ENCODE measurements around the gene ACADVL.

Gene ACADVL

DNA sequence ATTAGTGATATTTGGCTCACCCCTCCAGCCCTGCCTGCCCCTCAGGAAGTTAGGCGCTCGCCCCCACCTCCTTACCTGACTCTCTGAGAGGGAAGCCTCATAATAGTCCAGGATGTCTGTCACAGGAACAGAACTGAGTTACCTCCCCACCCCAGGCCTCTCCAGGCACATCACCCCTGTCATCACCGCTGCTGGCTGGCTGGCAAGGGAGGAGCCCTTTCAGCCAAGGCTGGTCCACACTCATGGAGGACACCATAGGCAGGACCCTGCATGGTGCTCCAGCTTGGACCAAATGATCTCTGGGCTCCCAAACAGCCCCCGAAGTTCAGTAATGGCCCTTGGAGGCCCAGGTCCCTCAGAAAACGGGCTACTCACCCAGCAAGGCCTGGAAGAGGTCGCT lies 1.6 kb upstream of the ACADVL start:
- DNase-seq (ENCODE audit: insufficient read length, low spot score) = no peak
- FAIRE-seq = no peak
- TF ChIP-seq CTCF (IDR thresholded peaks at IDR 0.05; ENCODE audit: insufficient read depth, missing control alignments) = no peak

GRCh38 chr17:7218758-7219157 lies 980 bp upstream of the ACADVL start:
- peak; percentile 89 for DNase-seq (ENCODE audit: insufficient read length, low spot score)
- peak; percentile 25 for FAIRE-seq
- no peak for TF ChIP-seq CTCF (IDR thresholded peaks at IDR 0.05; ENCODE audit: insufficient read depth, missing control alignments)

GRCh38 chr17:7219229-7219811 lies 418 bp upstream of the ACADVL start:
- FAIRE-seq (no peak), DNase-seq (ENCODE audit: insufficient read length, low spot score) (no peak)
- TF ChIP-seq CTCF (IDR thresholded peaks at IDR 0.05; ENCODE audit: insufficient read depth, missing control alignments) = no peak

DNA sequence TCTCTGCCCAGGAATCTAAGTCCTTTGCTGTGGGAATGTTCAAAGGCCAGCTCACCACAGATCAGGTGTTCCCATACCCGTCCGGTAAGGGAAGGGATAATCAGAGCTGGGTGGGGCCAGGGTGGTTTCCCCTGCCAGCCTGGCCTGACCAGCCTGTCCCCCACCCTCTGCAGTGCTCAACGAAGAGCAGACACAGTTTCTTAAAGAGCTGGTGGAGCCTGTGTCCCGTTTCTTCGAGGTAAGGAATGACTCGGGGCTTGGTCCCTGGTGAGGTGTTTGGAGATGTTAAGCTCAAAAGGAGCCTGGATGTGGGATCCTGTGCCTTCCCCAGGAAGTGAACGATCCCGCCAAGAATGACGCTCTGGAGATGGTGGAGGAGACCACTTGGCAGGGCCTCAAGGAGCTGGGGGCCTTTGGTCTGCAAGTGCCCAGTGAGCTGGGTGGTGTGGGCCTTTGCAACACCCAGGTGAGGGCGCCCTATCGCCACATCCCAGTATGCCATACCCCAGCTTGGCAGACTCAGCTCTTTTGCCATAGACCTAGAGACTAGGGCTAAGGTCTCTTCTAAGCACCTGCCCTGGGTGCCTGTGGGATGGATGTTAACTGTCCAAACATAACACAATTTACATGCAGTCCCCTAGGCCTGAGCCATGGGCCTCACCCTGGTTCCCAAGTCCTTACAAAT lies 997 bp downstream of the ACADVL start:
- DNase-seq (ENCODE audit: insufficient read length, low spot score) (no peak), FAIRE-seq (no peak)
- TF ChIP-seq CTCF (IDR thresholded peaks at IDR 0.05; ENCODE audit: insufficient read depth, missing control alignments) = peak; percentile 41

DNA sequence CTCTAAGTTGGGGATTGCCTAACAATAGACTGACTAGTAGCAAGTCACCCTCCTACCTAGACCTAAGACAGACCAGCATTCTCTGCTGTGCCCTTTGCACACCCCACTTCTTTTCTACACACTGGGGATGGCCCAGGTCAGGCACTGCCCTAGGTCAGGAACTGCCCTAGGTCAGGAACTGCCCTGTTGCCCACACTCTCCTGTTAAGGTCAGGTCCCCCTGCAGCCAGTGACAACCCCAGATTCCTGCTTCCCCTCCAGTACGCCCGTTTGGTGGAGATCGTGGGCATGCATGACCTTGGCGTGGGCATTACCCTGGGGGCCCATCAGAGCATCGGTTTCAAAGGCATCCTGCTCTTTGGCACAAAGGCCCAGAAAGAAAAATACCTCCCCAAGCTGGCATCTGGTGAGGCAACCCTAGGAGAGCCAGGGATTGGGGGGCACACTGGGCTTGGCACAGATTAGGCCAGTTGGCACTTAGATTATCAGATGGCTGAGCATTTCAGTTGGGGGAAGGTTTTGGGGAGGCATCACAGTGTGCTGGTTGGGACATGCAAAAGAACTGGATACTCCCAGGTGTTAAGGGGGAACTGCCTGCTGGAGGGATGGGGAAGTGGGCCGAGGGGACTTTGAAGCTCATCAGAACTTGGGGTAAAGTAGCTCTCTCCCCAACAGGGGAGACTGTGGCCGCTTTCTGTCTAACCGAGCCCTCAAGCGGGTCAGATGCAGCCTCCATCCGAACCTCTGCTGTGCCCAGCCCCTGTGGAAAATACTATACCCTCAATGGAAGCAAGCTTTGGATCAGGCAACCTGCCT lies 1.7 kb downstream of the ACADVL start:
- DNase-seq (ENCODE audit: insufficient read length, low spot score) (no peak), FAIRE-seq (no peak)
- no peak for TF ChIP-seq CTCF (IDR thresholded peaks at IDR 0.05; ENCODE audit: insufficient read depth, missing control alignments)

DNA sequence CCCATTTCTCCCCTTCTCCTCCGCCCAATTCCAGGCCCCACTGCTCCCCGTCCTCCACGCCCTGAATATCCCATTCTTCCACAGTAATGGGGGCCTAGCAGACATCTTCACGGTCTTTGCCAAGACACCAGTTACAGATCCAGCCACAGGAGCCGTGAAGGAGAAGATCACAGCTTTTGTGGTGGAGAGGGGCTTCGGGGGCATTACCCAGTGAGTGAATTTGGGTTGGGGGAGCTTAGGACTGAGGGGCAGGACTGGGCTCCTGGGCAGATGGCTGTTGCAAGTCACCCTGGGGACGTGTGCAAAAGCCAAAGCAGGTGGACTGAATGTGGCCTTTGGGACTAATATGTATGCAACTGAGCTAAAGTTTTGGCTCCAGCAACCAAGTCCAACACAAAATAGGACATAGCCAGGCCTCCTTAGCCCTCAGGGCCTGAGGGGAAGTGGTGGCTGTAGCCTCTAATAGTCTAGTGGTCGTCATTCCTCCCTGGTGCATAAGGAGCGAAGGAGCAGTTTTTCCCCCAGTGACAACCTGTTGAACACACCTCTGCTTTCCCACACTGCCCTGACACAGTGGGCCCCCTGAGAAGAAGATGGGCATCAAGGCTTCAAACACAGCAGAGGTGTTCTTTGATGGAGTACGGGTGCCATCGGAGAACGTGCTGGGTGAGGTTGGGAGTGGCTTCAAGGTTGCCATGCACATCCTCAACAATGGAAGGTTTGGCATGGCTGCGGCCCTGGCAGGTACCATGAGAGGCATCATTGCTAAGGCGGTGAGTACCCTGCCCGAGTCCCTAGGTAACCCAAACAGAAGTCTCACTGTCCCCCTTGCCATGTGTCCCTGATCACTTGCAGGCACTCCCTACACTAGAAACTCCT lies 2.6 kb downstream of the ACADVL start:
- no peak for FAIRE-seq
- no peak for TF ChIP-seq CTCF (IDR thresholded peaks at IDR 0.05; ENCODE audit: insufficient read depth, missing control alignments)

More for the DNA sequence above, 2.6 kb downstream of the ACADVL start:
- DNase-seq (ENCODE audit: insufficient read length, low spot score) = no peak
